Thymus (tissue), 11 donors: ENCODE results near the gene ZBTB7A. TPM values are rescaled to one million over a fixed set of nuclear protein-coding genes. Genes with fewer than 3 reads are reported as not detected.

Experiments used
- DNase-seq, 9 donors: peaks; one replicate each; pipeline ENCODE4 v3.0.0-alpha.2; 2013; ENCODE audit warnings: low spot score in 9 of 9, low read depth in 6 of 9, missing footprints in 1 of 9
- H3K27ac ChIP-seq, 2 donors: one replicate each; pipeline ENCODE4 v1.5.1; 2013; ENCODE audit warnings: control low read depth in 1 of 2, low read depth in 1 of 2, low read length in 1 of 2, mild to moderate bottlenecking in 1 of 2, moderate library complexity in 1 of 2
- H3K27me3 ChIP-seq, 2 donors: one replicate each; pipeline ENCODE4 v1.5.1; 2013; ENCODE audit warnings: low read length in 1 of 2; ENCODE audit not compliant: control insufficient read depth in 2 of 2, insufficient read depth in 1 of 2
- H3K36me3 ChIP-seq, 2 donors: one replicate each; pipeline ENCODE4 v1.5.1; 2013; ENCODE audit warnings: low read length in 1 of 2, mild to moderate bottlenecking in 1 of 2, moderate library complexity in 1 of 2; ENCODE audit not compliant: control insufficient read depth in 2 of 2, insufficient read depth in 2 of 2
- H3K4me1 ChIP-seq, 2 donors: one replicate each; pipeline ENCODE4 v1.5.1; 2013; ENCODE audit warnings: low read length in 2 of 2; ENCODE audit not compliant: control insufficient read depth in 2 of 2, insufficient read depth in 2 of 2
- H3K4me3 ChIP-seq, 2 donors: one replicate each; pipeline ENCODE4 v1.5.1; 2013; ENCODE audit warnings: low read length in 2 of 2, control low read depth in 1 of 2, mild to moderate bottlenecking in 1 of 2
- H3K9me3 ChIP-seq, 2 donors: one replicate each; pipeline ENCODE4 v1.5.1; 2013; ENCODE audit warnings: low read length in 1 of 2, mild to moderate bottlenecking in 1 of 2; ENCODE audit not compliant: control insufficient read depth in 2 of 2, insufficient read depth in 1 of 2
- WGBS: extraction: QIAGEN DNeasy Blood & Tissue Kit; methylation state at CpG from one replicate; pipeline ENCODE4 v1.1.7; 2013; 5-methylcytosine and 5-hydroxymethylcytosine counted together
- polyA plus RNA-seq: library from polyadenylated mRNA; stranded (reverse); fragments of 200-250 nt; gene quantifications from one replicate; pipeline ENCODE4 v1.2.3, GENCODE V29; 2013
- total RNA-seq: library from RNA; stranded (reverse); fragments of 120-200 nt; gene quantifications from one replicate; pipeline ENCODE4 v1.2.4, GENCODE V29; 2013
- donor health status: healthy.

The ZBTB7A gene
- total and polyA plus RNA-seq, 2 donors, result 5.1 to 9.4 TPM

DNA sequence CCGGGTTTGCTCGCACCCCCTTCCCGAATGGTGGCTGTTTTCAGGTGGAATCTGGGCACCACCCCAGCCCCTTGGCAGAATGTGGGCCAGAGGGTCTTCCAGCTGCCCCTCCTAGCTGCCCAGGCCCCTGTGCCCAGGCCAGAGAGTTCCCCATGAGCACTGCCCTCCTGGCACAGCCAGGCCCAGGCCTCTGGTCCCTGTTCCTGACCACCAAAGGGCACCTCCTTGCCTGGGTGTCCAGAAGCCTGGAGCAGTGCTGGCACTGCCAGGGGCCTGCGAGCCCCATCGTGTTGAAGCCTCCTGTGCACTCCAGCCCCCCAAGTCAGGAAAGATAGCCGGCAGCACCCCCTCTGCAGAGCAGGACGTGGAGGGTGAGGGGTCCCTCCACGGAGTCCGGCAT is 35.7 kb downstream of the ZBTB7A start:
- Histone ChIP-seq H3K27me3 (no peaks in the 10 kb centered on the region), H3K9me3 (peaks cover 2 to 5% of the 10 kb centered on the region in 2 donors), H3K36me3 (peaks cover 43 to 79% of the 10 kb centered on the region in 2 donors), H3K4me3 (no peak overlapping the region), H3K4me1 (no peaks in the 10 kb centered on the region), H3K27ac (no peak overlapping the region)
- no peak for DNase-seq
- 91% methylated on average over 9 of the region's 9 CpGs for WGBS

DNA sequence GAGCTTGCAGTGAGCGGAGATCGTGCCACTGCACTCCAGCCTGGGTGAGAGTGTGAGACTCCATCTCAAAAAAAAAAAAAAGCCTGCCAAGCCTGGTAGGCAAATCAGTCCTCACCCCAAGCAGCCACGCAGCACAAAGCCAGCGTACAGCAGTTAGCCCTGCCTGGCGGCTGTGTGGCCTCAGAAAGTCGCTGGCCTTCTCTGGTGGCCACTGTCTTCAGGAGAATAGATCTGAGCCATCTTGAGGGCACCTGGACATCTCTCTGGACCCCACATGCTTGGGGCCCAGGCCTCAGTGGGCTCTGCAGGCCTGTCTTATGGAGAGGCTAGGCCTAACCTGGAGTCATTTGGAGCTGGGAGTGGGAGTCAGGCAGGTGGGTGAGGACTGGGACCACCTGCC is 36.1 kb downstream of the ZBTB7A start:
- no peak for DNase-seq
- Histone ChIP-seq H3K9me3 (peaks cover under 1 to 3% of the 10 kb centered on the region in 2 donors), H3K27ac (no peak overlapping the region), H3K4me3 (no peak overlapping the region), H3K27me3 (no peaks in the 10 kb centered on the region), H3K36me3 (peaks cover 39 to 77% of the 10 kb centered on the region in 2 donors), H3K4me1 (no peaks in the 10 kb centered on the region)
- WGBS, result 97% methylated on average over 6 of the region's 6 CpGs

DNA sequence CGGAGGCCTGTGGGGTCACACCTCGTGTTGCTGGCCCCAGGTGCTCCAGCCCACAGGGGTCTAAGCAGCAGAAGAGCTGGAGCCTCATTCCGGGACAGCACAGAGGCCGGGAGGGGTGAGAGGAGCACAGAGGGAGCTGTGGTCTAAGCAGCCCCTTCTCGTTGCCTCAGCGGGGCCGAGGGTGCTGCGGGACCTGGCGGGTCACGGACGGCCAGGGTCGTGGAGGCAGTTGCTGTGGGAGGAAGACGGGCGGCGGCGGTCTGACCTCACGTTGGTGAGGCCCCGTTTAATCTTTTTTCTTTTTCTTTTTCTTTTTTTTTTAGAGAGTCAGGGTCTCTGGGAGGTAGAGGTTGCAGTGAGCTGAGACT is 37.5 kb downstream of the ZBTB7A start:
- 97% methylated on average over 18 of the region's 18 CpGs for WGBS
- no peak overlapping the region for H3K4me3 ChIP-seq
- H3K27me3 ChIP-seq, result no peaks in the 10 kb centered on the region
- H3K4me1 ChIP-seq, result no peaks in the 10 kb centered on the region
- H3K36me3 ChIP-seq, result peaks cover 43 to 78% of the 10 kb centered on the region in 2 donors
- H3K27ac ChIP-seq, result no peak overlapping the region
- no peaks in the 10 kb centered on the region for H3K9me3 ChIP-seq
- DNase-seq, result no peak

DNA sequence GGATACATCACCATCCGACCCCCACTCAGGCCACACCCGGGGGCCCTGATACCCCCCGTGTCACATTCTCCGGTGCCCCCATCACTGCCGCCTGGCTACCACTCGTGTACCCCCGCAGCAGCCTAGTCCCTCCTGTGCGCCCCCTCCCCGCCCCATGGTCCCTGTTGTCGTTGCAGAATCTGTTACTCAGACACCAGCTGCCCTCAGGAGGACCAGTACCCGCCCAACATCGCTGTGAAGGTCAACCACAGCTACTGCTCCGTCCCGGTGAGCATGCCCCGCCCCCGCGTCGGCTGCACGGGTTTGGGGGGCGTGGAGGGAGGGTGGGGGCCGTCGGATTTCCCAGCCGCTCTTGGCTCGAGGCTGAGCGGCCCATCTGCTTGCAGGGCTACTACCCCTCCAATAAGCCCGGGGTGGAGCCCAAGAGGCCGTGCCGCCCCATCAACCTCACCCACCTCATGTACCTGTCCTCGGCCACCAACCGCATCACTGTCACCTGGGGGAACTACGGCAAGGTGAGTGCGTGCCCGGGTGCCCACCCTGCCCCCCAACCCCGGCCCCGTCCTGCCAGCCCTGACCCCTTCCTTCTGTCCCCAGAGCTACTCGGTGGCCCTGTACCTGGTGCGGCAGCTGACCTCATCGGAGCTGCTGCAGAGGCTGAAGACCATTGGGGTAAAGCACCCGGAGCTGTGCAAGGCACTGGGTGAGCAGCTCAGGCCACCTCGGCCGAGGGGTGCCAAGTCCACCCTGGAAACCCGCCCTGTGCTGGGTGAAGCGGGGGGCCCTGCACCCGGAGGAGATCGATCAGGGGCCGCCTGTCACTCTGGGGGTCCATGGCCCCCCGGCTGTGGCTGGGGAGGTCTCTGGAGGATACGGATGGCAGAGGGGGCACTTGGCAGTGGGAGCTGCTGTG is 38.1 kb downstream of the ZBTB7A start:
- DNase-seq, result no peak
- 96% methylated on average over 48 of the region's 48 CpGs for WGBS
- H3K9me3 ChIP-seq, result no peaks in the 10 kb centered on the region

DNA sequence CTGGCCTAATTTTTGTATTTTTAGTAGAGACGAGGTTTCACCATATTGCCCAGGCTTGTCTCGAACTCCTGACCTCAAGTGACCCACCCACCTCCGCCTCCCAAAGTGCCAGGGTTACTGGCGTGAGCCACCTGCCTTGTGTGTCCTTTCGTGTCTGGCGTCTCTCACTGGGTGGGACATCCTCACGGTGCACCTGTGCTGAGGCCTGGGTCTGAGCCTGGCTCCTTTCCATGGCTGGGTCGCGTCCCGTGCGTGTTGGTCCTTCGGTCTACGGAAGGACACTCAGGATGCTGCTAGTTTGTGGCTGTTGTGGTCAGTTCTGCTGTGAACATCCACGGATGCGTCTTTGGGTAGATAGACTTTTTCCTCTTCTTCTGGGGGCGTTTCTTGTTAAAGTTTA is 39.6 kb downstream of the ZBTB7A start:
- no peaks in the 10 kb centered on the region for H3K4me1 ChIP-seq
- no peaks in the 10 kb centered on the region for H3K27me3 ChIP-seq
- 97% methylated on average over 16 of the region's 16 CpGs for WGBS
- H3K27ac ChIP-seq, result no peak overlapping the region
- no peak for DNase-seq
- H3K9me3 ChIP-seq, result peaks cover 0 to 6% of the 10 kb centered on the region in 2 donors
- no peak overlapping the region for H3K4me3 ChIP-seq
- peaks cover 33 to 69% of the 10 kb centered on the region in 2 donors for H3K36me3 ChIP-seq

More for the DNA sequence above, 38.1 kb downstream of the ZBTB7A start:
- no peaks in the 10 kb centered on the region for H3K4me1 ChIP-seq
- H3K36me3 ChIP-seq, result peaks cover 42 to 78% of the 10 kb centered on the region in 2 donors
- H3K27me3 ChIP-seq, result no peaks in the 10 kb centered on the region
- H3K27ac ChIP-seq, result no peak overlapping the region
- no peak overlapping the region for H3K4me3 ChIP-seq

DNA sequence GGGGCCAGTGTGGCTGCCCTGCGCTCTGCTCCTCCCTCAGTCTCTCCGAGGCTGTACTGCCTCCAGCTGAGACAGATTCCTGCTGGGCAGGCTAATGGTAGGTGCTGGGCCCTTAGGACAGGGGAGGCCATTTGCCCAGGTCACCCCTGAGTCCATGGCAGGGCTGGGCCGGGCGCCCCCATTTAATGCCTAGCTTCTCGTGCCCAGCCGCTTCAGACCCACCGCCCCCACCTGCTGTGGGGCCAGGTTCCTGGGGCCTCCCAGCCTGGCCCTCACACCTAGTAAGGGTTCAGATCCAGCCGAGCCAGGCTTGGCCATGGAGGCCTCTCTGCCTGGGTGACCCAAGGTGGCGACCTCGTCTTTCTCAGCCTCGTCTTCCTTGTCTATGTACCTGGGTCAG is 41.4 kb downstream of the ZBTB7A start:
- Histone ChIP-seq H3K27ac (no peak overlapping the region), H3K36me3 (peaks cover 41 to 62% of the 10 kb centered on the region in 2 donors), H3K27me3 (no peaks in the 10 kb centered on the region), H3K4me3 (no peak overlapping the region), H3K4me1 (no peaks in the 10 kb centered on the region), H3K9me3 (peaks cover 0 to 10% of the 10 kb centered on the region in 2 donors)
- DNase-seq, result no peak
- 74% methylated on average over 11 of the region's 11 CpGs for WGBS

DNA sequence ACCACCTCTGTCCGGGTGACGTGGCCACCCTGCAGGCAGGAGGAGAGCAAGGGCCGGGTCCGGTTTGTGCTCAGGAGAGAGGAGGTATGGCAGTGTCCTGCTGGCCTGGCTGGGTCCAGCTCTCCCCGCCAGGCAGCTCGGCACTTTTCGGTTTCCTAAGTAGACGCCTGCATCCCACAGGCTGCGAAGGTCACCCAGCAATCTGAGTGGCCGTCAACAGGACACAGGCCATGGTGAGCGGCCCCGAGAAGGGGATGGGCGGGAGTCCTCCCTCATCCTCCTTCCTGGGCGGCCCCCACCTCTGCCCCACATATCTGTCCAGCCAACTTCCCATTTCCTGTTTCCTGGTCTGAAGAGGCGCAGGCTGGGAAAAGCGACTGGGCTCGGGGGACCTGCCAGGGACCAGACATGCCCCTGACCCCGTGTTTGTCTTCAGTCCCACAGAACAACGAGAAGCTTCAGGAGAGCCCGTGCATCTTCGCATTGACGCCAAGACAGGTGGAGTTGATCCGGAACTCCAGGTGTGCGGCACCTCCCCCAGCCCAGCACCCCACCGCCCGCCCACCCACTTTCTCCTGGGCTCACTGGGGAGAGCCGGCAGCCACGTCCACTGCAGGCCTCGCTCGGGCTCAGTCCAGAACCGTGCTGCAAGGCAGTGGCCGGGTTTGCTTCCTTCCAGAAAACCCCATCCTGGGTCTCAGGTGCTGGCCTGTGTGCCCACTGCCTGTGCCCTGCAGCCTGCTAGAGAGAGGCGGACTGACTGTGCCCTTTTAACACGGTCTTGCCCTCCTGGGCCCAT is 42.9 kb downstream of the ZBTB7A start:
- peaks cover 33 to 62% of the 10 kb centered on the region in 2 donors for H3K36me3 ChIP-seq
- no peak for DNase-seq
- H3K27me3 ChIP-seq, result no peaks in the 10 kb centered on the region
- WGBS, result 94% methylated on average over 34 of the region's 34 CpGs
- no peak overlapping the region for H3K27ac ChIP-seq
- H3K4me1 ChIP-seq, result no peaks in the 10 kb centered on the region
- peaks cover 0 to 10% of the 10 kb centered on the region in 2 donors for H3K9me3 ChIP-seq
- H3K4me3 ChIP-seq, result no peak overlapping the region

DNA sequence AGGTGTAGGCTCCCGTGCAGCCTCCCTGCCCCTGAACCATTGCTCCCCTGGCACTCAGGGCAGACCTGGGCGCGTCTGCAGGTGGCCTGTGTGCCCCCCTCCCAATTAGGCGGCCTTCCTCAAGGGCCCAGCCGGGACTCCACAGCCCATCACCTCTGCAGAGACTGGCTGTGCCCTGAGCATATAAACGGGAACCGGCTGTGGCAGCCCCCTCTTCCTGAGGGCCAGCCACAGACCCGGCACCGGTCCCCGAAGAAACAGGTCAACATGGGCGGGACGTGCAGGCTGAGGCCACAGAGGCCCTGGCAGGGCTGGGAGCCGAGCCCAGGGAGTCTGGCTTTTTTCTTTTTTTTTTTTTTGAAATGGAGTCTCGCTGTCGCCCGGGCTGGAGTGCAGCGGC is 47.1 kb downstream of the ZBTB7A start:
- H3K4me3 ChIP-seq, result no peak overlapping the region
- H3K27ac ChIP-seq, result no peak overlapping the region
- H3K27me3 ChIP-seq, result no peaks in the 10 kb centered on the region
- no peaks in the 10 kb centered on the region for H3K4me1 ChIP-seq
- H3K36me3 ChIP-seq, result peaks cover 39 to 62% of the 10 kb centered on the region in 2 donors
- 75% methylated on average over 17 of the region's 17 CpGs for WGBS
- DNase-seq, result no peak
- H3K9me3 ChIP-seq, result peaks cover 0 to 10% of the 10 kb centered on the region in 2 donors
